H1 (cell line): ENCODE measurements around the gene PEX3. TPM values are rescaled to one million over a fixed set of nuclear protein-coding genes. Genes with fewer than 3 reads are reported as not detected.

Experiments
- CTCF ChIA-PET: fragments of 300-600 bp; sonication (Branson Sonifier 250); formaldehyde crosslinking; loops from one replicate; lab custom pipeline; 2021; ENCODE audit not compliant: partially characterized antibody; lab: Charles Lee
- POLR2A ChIA-PET: fragments of 300-600 bp; sonication (Branson Sonifier 250); formaldehyde crosslinking; loops from one replicate; lab custom pipeline; 2021; ENCODE audit warnings: inconsistent platforms; ENCODE audit not compliant: partially characterized antibody; lab: Charles Lee
- DNase-seq, 2 experiments: peaks; one replicate each; pipeline versions ENCODE4 v3.0.0 to v3.0.0-alpha.2; 2010 to 2022; ENCODE audit warnings: low spot score in 2 of 2, low read depth in 1 of 2, mixed read lengths in 1 of 2
- FAIRE-seq: peaks from 2 replicates; lab custom pipeline; 2011; peaks lifted over from hg19 to GRCh38; lab: Jason Lieb, UNC
- H2AFZ ChIP-seq: 2 replicates; pipeline ENCODE4 v1.8.1; 2012; ENCODE audit warnings: low read length, inconsistent platforms
- H2AK5ac ChIP-seq: 2 replicates; pipeline ENCODE4 v1.6.1; 2013; ENCODE audit warnings: low read depth, low read length
- H2BK120ac ChIP-seq: replicated peaks from 2 replicates; pipeline ENCODE3; 2013; ENCODE audit warnings: low read depth, low read length, inconsistent platforms
- H2BK12ac ChIP-seq: 2 replicates; pipeline ENCODE4 v1.6.1; 2013; ENCODE audit warnings: low read depth, low read length
- H2BK15ac ChIP-seq: 2 replicates; pipeline ENCODE4 v1.6.1; 2013; ENCODE audit warnings: low read length
- H2BK20ac ChIP-seq: 2 replicates; pipeline ENCODE4 v1.6.1; 2013; ENCODE audit warnings: low read length
- H2BK5ac ChIP-seq: 2 replicates; pipeline ENCODE4 v1.6.1; 2013; ENCODE audit warnings: low read depth, low read length
- H3K14ac ChIP-seq: 2 replicates; pipeline ENCODE4 v1.6.1; 2013; ENCODE audit warnings: inconsistent platforms; ENCODE audit not compliant: insufficient read length
- H3K18ac ChIP-seq: 2 replicates; pipeline ENCODE4 v1.6.1; 2013; ENCODE audit warnings: low read length; ENCODE audit errors: extremely low read depth
- H3K23ac ChIP-seq: 2 replicates; pipeline ENCODE4 v1.6.1; 2013; ENCODE audit warnings: inconsistent platforms; ENCODE audit not compliant: insufficient read length
- H3K23me2 ChIP-seq: 2 replicates; pipeline ENCODE4 v1.6.1; 2013; ENCODE audit warnings: low read depth, low read length
- H3K27ac ChIP-seq: 2 replicates; pipeline ENCODE4 v1.6.1; 2011; ENCODE audit warnings: low read depth, low read length, inconsistent platforms
- H3K27me3 ChIP-seq, 4 experiments: replicated peaks in 1 of 4; 1 replicate in 1 of 4; 2 replicates in 3 of 4; pipeline versions ENCODE4 v1.6.1 to v1.8.1; 2011 to 2013; ENCODE audit warnings: low read length in 3 of 4, mild to moderate bottlenecking in 3 of 4, inconsistent platforms in 2 of 4, mixed read lengths in 2 of 4, moderate library complexity in 1 of 4; ENCODE audit not compliant: control insufficient read depth in 3 of 4, insufficient read depth in 3 of 4; ENCODE audit errors: extremely low read depth in 1 of 4
- H3K36me3 ChIP-seq, 4 experiments: 2 replicates each; pipeline versions ENCODE4 v1.6.1 to v1.8.1; 2011 to 2013; ENCODE audit warnings: mild to moderate bottlenecking in 4 of 4, low read length in 3 of 4, moderate library complexity in 2 of 4, control low read depth in 1 of 4, inconsistent platforms in 1 of 4; ENCODE audit not compliant: insufficient read depth in 4 of 4, control insufficient read depth in 2 of 4
- H3K4ac ChIP-seq: replicated peaks from 2 replicates; pipeline ENCODE3; 2013; ENCODE audit warnings: low read length, low read depth, mixed read lengths, inconsistent platforms; ENCODE audit not compliant: insufficient read length
- H3K4me1 ChIP-seq, 4 experiments: replicated peaks in 1 of 4; 1 replicate in 1 of 4; 2 replicates in 3 of 4; pipeline versions ENCODE4 v1.6.1 to v1.8.1; 2011 to 2013; ENCODE audit warnings: low read length in 3 of 4, inconsistent platforms in 2 of 4, mixed read lengths in 1 of 4; ENCODE audit not compliant: insufficient read depth in 4 of 4, control insufficient read depth in 3 of 4
- H3K4me2 ChIP-seq, 2 experiments: 2 replicates each; pipeline versions ENCODE4 v1.6.1 to v1.8.1; 2011 to 2013; ENCODE audit warnings: low read depth in 2 of 2, low read length in 2 of 2, control low read depth in 1 of 2, inconsistent platforms in 1 of 2, mild to moderate bottlenecking in 1 of 2; ENCODE audit not compliant: insufficient read depth in 1 of 2
- H3K4me3 ChIP-seq, 4 experiments: fragments of 200-600, 300-600 bp in 1 of 4; sonication (generic), shearing (Covaris generic), sonication (Bioruptor Twin) in 1 of 4; 2 replicates each; pipeline versions ENCODE4 v1.5.1 to v1.8.1; 2011 to 2016; ENCODE audit warnings: low read length in 4 of 4, low read depth in 3 of 4, control low read depth in 2 of 4, inconsistent platforms in 2 of 4, mild to moderate bottlenecking in 2 of 4, mixed read lengths in 1 of 4, moderate library complexity in 1 of 4; ENCODE audit not compliant: insufficient read depth in 2 of 4; ENCODE audit errors: extremely low read depth in 1 of 4
- H3K56ac ChIP-seq: replicated peaks from 2 replicates; pipeline ENCODE3; 2013; ENCODE audit warnings: low read depth, mild to moderate bottlenecking, mixed read lengths, low read length, inconsistent platforms; ENCODE audit not compliant: insufficient read length
- H3K79me1 ChIP-seq: 2 replicates; pipeline ENCODE4 v1.6.1; 2013; ENCODE audit warnings: low read depth, low read length, control low read depth
- H3K79me2 ChIP-seq, 2 experiments: 2 replicates each; pipeline versions ENCODE4 v1.6.1 to v1.8.1; 2012 to 2013; ENCODE audit warnings: low read length in 2 of 2, mild to moderate bottlenecking in 2 of 2, inconsistent platforms in 1 of 2; ENCODE audit not compliant: insufficient read depth in 2 of 2, control insufficient read depth in 1 of 2
- H3K9ac ChIP-seq, 4 experiments: replicated peaks in 1 of 4; 1 replicate in 1 of 4; 2 replicates in 3 of 4; pipeline versions ENCODE4 v1.6.1 to v1.8.1; 2011 to 2013; ENCODE audit warnings: low read depth in 3 of 4, low read length in 3 of 4, control low read depth in 2 of 4, mild to moderate bottlenecking in 2 of 4, moderate library complexity in 2 of 4, inconsistent platforms in 1 of 4; ENCODE audit errors: extremely low read depth in 1 of 4
- H3K9me3 ChIP-seq, 2 experiments: 2 replicates each; pipeline versions ENCODE4 v1.6.1 to v1.8.1; 2012 to 2013; ENCODE audit warnings: mild to moderate bottlenecking in 2 of 2, moderate library complexity in 2 of 2, control low read depth in 1 of 2, inconsistent platforms in 1 of 2, low read depth in 1 of 2, low read length in 1 of 2, mixed read lengths in 1 of 2; ENCODE audit not compliant: insufficient read depth in 2 of 2
- H4K20me1 ChIP-seq, 2 experiments: replicated peaks in 1 of 2; 2 replicates each; pipeline versions ENCODE3 to v1.8.1; 2011 to 2013; ENCODE audit warnings: inconsistent platforms in 2 of 2, low read length in 2 of 2, mild to moderate bottlenecking in 1 of 2; ENCODE audit not compliant: insufficient read depth in 2 of 2, control insufficient read depth in 1 of 2
- H4K5ac ChIP-seq: 2 replicates; pipeline ENCODE4 v1.6.1; 2013; ENCODE audit warnings: low read length, low read depth, mixed read lengths, inconsistent platforms; ENCODE audit not compliant: insufficient read length
- H4K8ac ChIP-seq: 2 replicates; pipeline ENCODE4 v1.8.0; 2013; ENCODE audit warnings: mild to moderate bottlenecking, moderate library complexity, low read length, inconsistent platforms; ENCODE audit not compliant: insufficient read depth; ENCODE audit errors: extremely low read depth
- H4K91ac ChIP-seq: replicated peaks from 2 replicates; pipeline ENCODE3; 2013; ENCODE audit warnings: low read length, mixed read lengths, inconsistent platforms; ENCODE audit not compliant: insufficient read length
- CHD1 ChIP-seq: IDR thresholded peaks from 2 replicates; pipeline ENCODE4 v1.6.1; 2012; ENCODE audit warnings: low read depth, low read length, improper control_type of control experiment
- RBBP5 ChIP-seq: IDR thresholded peaks from 2 replicates; pipeline ENCODE4 v1.7.1; 2012; ENCODE audit warnings: low read depth, mild to moderate bottlenecking, inconsistent platforms, low read length, moderate library complexity, borderline replicate concordance
- RXRA ChIP-seq: IDR thresholded peaks from 2 replicates; pipeline ENCODE4 v1.6.1; 2011; ENCODE audit warnings: low read depth, mild to moderate bottlenecking, low read length, moderate library complexity; ENCODE audit not compliant: insufficient read depth
- SAP30 ChIP-seq: fragments of 300-600 bp; sonication (generic); IDR thresholded peaks from 2 replicates; pipeline ENCODE4 v1.7.1; 2012; ENCODE audit warnings: low read length, moderate library complexity, mild to moderate bottlenecking, inconsistent platforms; ENCODE audit not compliant: insufficient read depth, insufficient replicate concordance
- TAF7 ChIP-seq: optimal IDR thresholded peaks from 2 replicates; pipeline ENCODE3; 2011; ENCODE audit warnings: low read depth, mild to moderate bottlenecking, inconsistent platforms, low read length, moderate library complexity, borderline replicate concordance
- TBP ChIP-seq: IDR thresholded peaks from 2 replicates; pipeline ENCODE4 v1.6.1; 2011; ENCODE audit warnings: low read depth, low read length, improper control_type of control experiment
- TCF12 ChIP-seq: IDR thresholded peaks from 2 replicates; pipeline ENCODE4 v1.6.1; 2011; ENCODE audit warnings: low read depth, mild to moderate bottlenecking, low read length
- YY1 ChIP-seq: IDR thresholded peaks from 2 replicates; pipeline ENCODE4 v1.6.1; 2011; ENCODE audit warnings: low read depth, mild to moderate bottlenecking, low read length
- WGBS, 2 experiments: shearing (Covaris generic) in 1 of 2; methylation state at CpG; one replicate each; pipeline versions ENCODE4 v1.1.6 to v1.1.7; 2013 to 2015; ENCODE audit warnings: low lambda C conversion rate in 2 of 2, mixed read lengths in 2 of 2, inconsistent platforms in 1 of 2, low coverage in 1 of 2, missing lambda C conversion rate in 1 of 2; ENCODE audit not compliant: insufficient replicate concordance in 2 of 2, insufficient coverage in 1 of 2, insufficient read length in 1 of 2; ENCODE audit errors: extremely low coverage in 1 of 2, missing lambda C conversion rate in 1 of 2; 5-methylcytosine and 5-hydroxymethylcytosine counted together
- polyA plus RNA-seq, 7 experiments: library from polyadenylated mRNA; depleted of rRNA in 3 of 7; stranded (reverse) in 5 of 7; unstranded in 2 of 7; fragments of >200 nt in 5 of 7; fragments of 200-250 nt in 2 of 7; gene quantifications; 1 replicate in 5 of 7; 2 replicates in 1 of 7; 4 replicates in 1 of 7; pipeline versions ENCODE4 v1.2.1 to v1.2.3, GENCODE V29; 2011 to 2013; ENCODE audit warnings: missing spikeins in 2 of 7, mixed read lengths in 2 of 7
- total RNA-seq: library from RNA; stranded (reverse); fragmentation: NEBNext Ultra II Directional; extraction: Animal tissue kit (Norgen Biotek cat#: 25700); gene quantifications from 2 replicates; pipeline ENCODE4 v1.2.1, GENCODE V29; 2021
- TF ChIP-seq, protein P1 (sequence below): IDR thresholded peaks from 2 replicates; pipeline ENCODE4 v1.6.1; 2012; ENCODE audit warnings: inconsistent platforms

Gene PEX3
- total and polyA plus RNA-seq, 2 of the 8 experiments (the other 6 are each of a cell fraction or from before 2014, with no cell fraction given), result 8.0 to 16.8 TPM

DNA sequence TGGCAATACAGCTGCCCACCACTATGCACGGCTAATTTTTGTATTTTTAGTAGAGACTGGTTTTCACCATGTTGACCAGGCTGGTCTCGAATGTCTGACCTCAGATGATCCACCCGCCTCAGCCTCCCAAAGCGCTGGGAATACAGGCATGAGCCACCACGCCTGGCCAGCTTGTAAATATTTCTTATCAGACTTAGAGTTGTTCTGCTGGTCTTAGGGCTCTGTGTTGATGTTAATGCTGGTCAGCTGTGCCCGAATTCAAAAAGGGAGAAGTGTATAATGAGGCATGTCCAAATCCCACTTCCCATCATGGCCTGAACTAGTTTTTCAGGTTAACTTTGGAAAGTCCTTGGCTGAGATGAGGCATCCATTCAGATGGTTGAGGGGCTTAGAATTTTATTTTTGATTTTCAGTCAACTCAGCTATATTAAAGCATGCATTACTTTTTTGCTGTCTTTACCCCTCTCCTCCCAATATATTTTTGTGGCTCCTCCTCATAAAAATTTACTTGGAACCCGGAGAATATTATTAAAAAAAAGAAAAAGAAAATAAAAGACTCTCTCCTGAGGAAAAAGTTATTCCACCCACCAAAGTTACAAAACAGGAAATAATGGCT lies 47.8 kb upstream of the PEX3 start:
- Histone ChIP-seq H3K27ac (no peak overlapping the region), H2AFZ (no peak overlapping the region), H3K14ac (no peak overlapping the region), H3K18ac (no peak overlapping the region), H4K8ac (no peak overlapping the region), H3K36me3 (no peaks in the 10 kb centered on the region), H3K27me3 (no peaks in the 10 kb centered on the region), H4K5ac (no peak overlapping the region), H4K20me1 (no peaks in the 10 kb centered on the region), H3K4me1 (peaks cover 0 to 12% (median 3%) of the 10 kb centered on the region in 4 experiments; a peak in 4 of 7 replicates), H2BK120ac (no peak overlapping the region), H3K79me2 (no peaks in the 10 kb centered on the region), H3K23ac (no peak overlapping the region), H3K9me3 (no peaks in the 10 kb centered on the region), H3K9ac (no peak overlapping the region), H3K79me1 (no peaks in the 10 kb centered on the region), H2AK5ac (no peak overlapping the region), H2BK20ac (0 out of 2 replicates have a peak overlapping the region, but pooled peaks have one; percentile 19), H3K23me2 (no peaks in the 10 kb centered on the region), H3K56ac (no peak overlapping the region), H2BK15ac (no peak overlapping the region), H3K4me2 (no peak overlapping the region), H2BK12ac (no peak overlapping the region; the same call in 1 of the 2 replicates), H3K4ac (no peak overlapping the region), H2BK5ac (no peak overlapping the region), H3K4me3 (no peak overlapping the region), H4K91ac (no peak overlapping the region)
- WGBS, 2 experiments, result 89% methylated on average over 7 of the region's 7 CpGs; no CpG with 5 or more reads in 1 of the 2 experiments
- FAIRE-seq (no peak), DNase-seq (no peak)
- ChIA-PET POLR2A (no interaction called here), CTCF (interaction anchor here (0.6 to 5.0 kb wide), 5 partner anchors 13 to 151 kb away, joined by 3 to 26 read pairs (median 5); no protein-coding TSS in a partner anchor)
- TF ChIP-seq RXRA (no peak), SAP30 (no peak), TAF7 (no peak), TBP (no peak), TCF12 (no peak), CHD1 (no peak), YY1 (no peak), RBBP5 (no peak)
- TF ChIP-seq, protein P1, sequence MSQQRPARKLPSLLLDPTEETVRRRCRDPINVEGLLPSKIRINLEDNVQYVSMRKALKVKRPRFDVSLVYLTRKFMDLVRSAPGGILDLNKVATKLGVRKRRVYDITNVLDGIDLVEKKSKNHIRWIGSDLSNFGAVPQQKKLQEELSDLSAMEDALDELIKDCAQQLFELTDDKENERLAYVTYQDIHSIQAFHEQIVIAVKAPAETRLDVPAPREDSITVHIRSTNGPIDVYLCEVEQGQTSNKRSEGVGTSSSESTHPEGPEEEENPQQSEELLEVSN, result no peak
